ENCODE data around the gene DPEP3. TPM values are rescaled to one million over a fixed set of nuclear protein-coding genes. Genes with fewer than 3 reads are reported as not detected.

The DPEP3 gene
- polyA plus RNA-seq, 1 donor (not counting 4 experiments of a cell fraction or from before 2014, with no cell fraction given), result not detected

- Histone ChIP-seq H3K9ac (ENCODE audit: control insufficient read depth, extremely low read depth, insufficient read depth, low read length) (no peak overlapping the region), H3K4me2 (ENCODE audit: control insufficient read depth, extremely low read depth, insufficient read depth, low read depth, low read length) (no peak overlapping the region), H3K4me3 (ENCODE audit: control insufficient read depth in 2 of 3, extremely low read depth in 1 of 3, insufficient read depth in 2 of 3, low read depth in 1 of 3, low read length in 3 of 3) (no peak overlapping the region), H3K9me3 (ENCODE audit: control insufficient read depth, low read depth, low read length) (no peaks in the 10 kb centered on the region), H4K20me1 (ENCODE audit: control insufficient read depth, extremely low read depth, insufficient read depth, low read length) (peaks cover 5% of the 10 kb centered on the region), H2AFZ (ENCODE audit: control insufficient read depth, low read length) (no peak overlapping the region), H3K4me1 (ENCODE audit: control insufficient read depth, extremely low read depth, insufficient read depth, low read length) (no peaks in the 10 kb centered on the region), H3K27me3 (ENCODE audit: control insufficient read depth, extremely low read depth, insufficient read depth, low read length) (no peaks in the 10 kb centered on the region), H3K9me1 (ENCODE audit: control insufficient read depth, extremely low read depth, insufficient read depth, low read length) (peaks cover 5% of the 10 kb centered on the region), H3K36me3 (ENCODE audit: control insufficient read depth in 2 of 2, extremely low read depth in 1 of 2, insufficient read depth in 2 of 2, low read length in 2 of 2) (peaks cover 74 to 75% of the 10 kb centered on the region in 2 experiments), H3K79me2 (ENCODE audit: control insufficient read depth, insufficient read depth, low read length) (peaks cover 3% of the 10 kb centered on the region), H3K27ac (ENCODE audit: control insufficient read depth, insufficient read depth, low read length) (no peak overlapping the region)
- no peak for TF ChIP-seq EZH2 (IDR thresholded peaks at IDR 0.05; ENCODE audit: low read length)
- no peak for TF ChIP-seq CTCF (optimal IDR thresholded peaks at IDR 0.05 in 1 of 3, IDR thresholded peaks at IDR 0.05 in 1 of 3, conservative IDR thresholded peaks at IDR 0.05 in 1 of 3; ENCODE audit: extremely low read depth in 1 of 3, insufficient read depth in 2 of 3, low read length in 3 of 3)
- dilution Hi-C loops (cut with MboI; ENCODE audit: extremely low pct_ligation_motif_present, low sequenced_read_pairs), result no loop called here
- FAIRE-seq (no peak), DNase-seq (ENCODE audit: low read depth, low spot score) (no peak)
Observed at GRCh38 chr16:67945392-67945933, 34.8 kb downstream of the DPEP3 start.

GRCh38 chr16:67944690-67945391 lies 35.5 kb downstream of the DPEP3 start:
- H3K4me1 ChIP-seq (ENCODE audit: control insufficient read depth, extremely low read depth, insufficient read depth, low read length), result no peaks in the 10 kb centered on the region
- peaks cover 70 to 75% of the 10 kb centered on the region in 2 experiments for H3K36me3 ChIP-seq (ENCODE audit: control insufficient read depth in 2 of 2, extremely low read depth in 1 of 2, insufficient read depth in 2 of 2, low read length in 2 of 2)
- peaks cover 3% of the 10 kb centered on the region for H4K20me1 ChIP-seq (ENCODE audit: control insufficient read depth, extremely low read depth, insufficient read depth, low read length)
- H2AFZ ChIP-seq (ENCODE audit: control insufficient read depth, low read length), result no peak overlapping the region
- H3K4me3 ChIP-seq (ENCODE audit: control insufficient read depth in 2 of 3, extremely low read depth in 1 of 3, insufficient read depth in 2 of 3, low read depth in 1 of 3, low read length in 3 of 3), result no peak overlapping the region
- H3K4me2 ChIP-seq (ENCODE audit: control insufficient read depth, extremely low read depth, insufficient read depth, low read depth, low read length), result no peak overlapping the region
- peaks cover 5% of the 10 kb centered on the region for H3K9me1 ChIP-seq (ENCODE audit: control insufficient read depth, extremely low read depth, insufficient read depth, low read length)
- no peak for FAIRE-seq
- TF ChIP-seq EZH2 (IDR thresholded peaks at IDR 0.05; ENCODE audit: low read length) (no peak), CTCF (optimal IDR thresholded peaks at IDR 0.05 in 1 of 3, IDR thresholded peaks at IDR 0.05 in 1 of 3, conservative IDR thresholded peaks at IDR 0.05 in 1 of 3; ENCODE audit: extremely low read depth in 1 of 3, insufficient read depth in 2 of 3, low read length in 3 of 3) (no peak)
- no peak overlapping the region for H3K27ac ChIP-seq (ENCODE audit: control insufficient read depth, insufficient read depth, low read length)
- peaks cover 8% of the 10 kb centered on the region for H3K79me2 ChIP-seq (ENCODE audit: control insufficient read depth, insufficient read depth, low read length)
- dilution Hi-C loops (cut with MboI; ENCODE audit: extremely low pct_ligation_motif_present, low sequenced_read_pairs), result no loop called here
- no peaks in the 10 kb centered on the region for H3K9me3 ChIP-seq (ENCODE audit: control insufficient read depth, low read depth, low read length)
- H3K9ac ChIP-seq (ENCODE audit: control insufficient read depth, extremely low read depth, insufficient read depth, low read length), result no peak overlapping the region
- no peak for DNase-seq (ENCODE audit: low read depth, low spot score)
- no peaks in the 10 kb centered on the region for H3K27me3 ChIP-seq (ENCODE audit: control insufficient read depth, extremely low read depth, insufficient read depth, low read length)

Data from keratinocyte (primary cell).